ENCODE measurements around the gene NTMT2.

GRCh38 chr1:170166518-170167180 lies 20.9 kb downstream of the NTMT2 start:
- no peak for TF ChIP-seq POLR2A (IDR thresholded peaks at IDR 0.05)
- no peak for TF ChIP-seq CTCF (IDR thresholded peaks at IDR 0.05 in 4 of 5, conservative IDR thresholded peaks at IDR 0.05 in 1 of 5)
